ENCODE results near the gene CDC42EP4.
A peak's percentile ranks its signal among the peaks of the same experiment; 100 is the strongest.

CDC42EP4 gene

DNA sequence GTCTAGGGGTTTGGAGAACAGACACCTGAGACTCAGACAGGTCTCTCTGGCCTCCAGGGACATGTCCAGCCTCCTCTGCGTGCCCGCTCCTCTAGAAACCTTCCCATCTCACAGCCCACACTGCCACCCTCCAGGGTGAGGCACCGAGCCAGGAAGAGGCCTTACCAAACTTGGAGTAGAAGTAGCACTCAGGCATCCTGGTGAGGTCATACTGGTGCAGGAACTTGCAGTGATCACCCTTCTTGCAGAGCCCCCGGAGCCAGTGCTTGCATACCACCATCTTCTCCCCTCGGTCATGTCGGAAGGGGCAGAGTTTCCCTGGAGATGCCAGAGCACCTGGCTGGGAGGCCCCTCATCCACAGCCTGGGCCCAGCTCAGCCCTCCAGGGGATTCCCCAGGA is 54.3 kb downstream of the CDC42EP4 start:
- Histone ChIP-seq H3K9me3 (ENCODE audit: insufficient read depth, low read depth, low read length) (no peaks in the 10 kb centered on the region), H3K4me2 (ENCODE audit: low read depth, low read length, poor library complexity, severe bottlenecking) (no peak overlapping the region), H3K9ac (ENCODE audit: low read depth, low read length, poor library complexity, severe bottlenecking) (no peak overlapping the region), H3K79me2 (ENCODE audit: insufficient read depth, low read length) (no peaks in the 10 kb centered on the region), H2AFZ (ENCODE audit: low read length) (no peak overlapping the region), H3K27me3 (ENCODE audit: insufficient read depth, low read length, poor library complexity, severe bottlenecking) (no peaks in the 10 kb centered on the region), H3K4me1 (ENCODE audit: insufficient read depth, low read length, poor library complexity, severe bottlenecking) (no peaks in the 10 kb centered on the region), H3F3A (ENCODE audit: low read depth) (no peaks in the 10 kb centered on the region), H4K20me1 (ENCODE audit: insufficient read depth, low read length, poor library complexity, severe bottlenecking) (no peaks in the 10 kb centered on the region), H3K4me3 (ENCODE audit: low read length, poor library complexity, severe bottlenecking) (no peak overlapping the region), H3K9me2 (replicated peaks; ENCODE audit: low read depth, low read length) (no peaks in the 10 kb centered on the region), H3K36me3 (ENCODE audit: insufficient read depth, low read length) (no peaks in the 10 kb centered on the region)
- TF ChIP-seq, protein P1, sequence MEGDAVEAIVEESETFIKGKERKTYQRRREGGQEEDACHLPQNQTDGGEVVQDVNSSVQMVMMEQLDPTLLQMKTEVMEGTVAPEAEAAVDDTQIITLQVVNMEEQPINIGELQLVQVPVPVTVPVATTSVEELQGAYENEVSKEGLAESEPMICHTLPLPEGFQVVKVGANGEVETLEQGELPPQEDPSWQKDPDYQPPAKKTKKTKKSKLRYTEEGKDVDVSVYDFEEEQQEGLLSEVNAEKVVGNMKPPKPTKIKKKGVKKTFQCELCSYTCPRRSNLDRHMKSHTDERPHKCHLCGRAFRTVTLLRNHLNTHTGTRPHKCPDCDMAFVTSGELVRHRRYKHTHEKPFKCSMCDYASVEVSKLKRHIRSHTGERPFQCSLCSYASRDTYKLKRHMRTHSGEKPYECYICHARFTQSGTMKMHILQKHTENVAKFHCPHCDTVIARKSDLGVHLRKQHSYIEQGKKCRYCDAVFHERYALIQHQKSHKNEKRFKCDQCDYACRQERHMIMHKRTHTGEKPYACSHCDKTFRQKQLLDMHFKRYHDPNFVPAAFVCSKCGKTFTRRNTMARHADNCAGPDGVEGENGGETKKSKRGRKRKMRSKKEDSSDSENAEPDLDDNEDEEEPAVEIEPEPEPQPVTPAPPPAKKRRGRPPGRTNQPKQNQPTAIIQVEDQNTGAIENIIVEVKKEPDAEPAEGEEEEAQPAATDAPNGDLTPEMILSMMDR (conservative IDR thresholded peaks at IDR 0.05; ENCODE audit: low read length): no peak
- no peak for TF ChIP-seq EZH2phosphoT487 (IDR thresholded peaks at IDR 0.05; ENCODE audit: borderline replicate concordance)

DNA sequence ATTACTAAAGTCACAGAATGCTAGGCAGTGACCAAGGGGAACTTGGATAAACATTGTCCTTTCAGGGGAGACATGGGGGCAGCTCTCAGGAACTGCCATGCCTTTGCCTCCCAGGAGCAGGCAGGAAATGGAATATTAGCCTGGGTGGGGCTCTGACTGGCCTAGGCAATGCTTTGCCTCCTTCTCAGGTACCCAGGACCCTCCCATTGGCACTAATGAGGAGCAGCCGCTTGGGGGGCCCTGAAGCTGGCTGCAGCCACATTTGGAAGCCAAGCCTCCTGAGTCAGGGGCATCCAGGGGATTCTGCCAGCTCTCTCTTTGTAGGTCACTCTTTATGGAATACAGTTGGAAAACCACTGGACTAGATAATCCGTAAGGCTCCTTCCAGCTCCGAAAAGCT is 55.6 kb downstream of the CDC42EP4 start:
- Histone ChIP-seq H3K4me3 (ENCODE audit: low read length, poor library complexity, severe bottlenecking) (no peak overlapping the region), H3K9me3 (ENCODE audit: insufficient read depth, low read depth, low read length) (no peaks in the 10 kb centered on the region), H4K20me1 (ENCODE audit: insufficient read depth, low read length, poor library complexity, severe bottlenecking) (no peaks in the 10 kb centered on the region), H3K9ac (ENCODE audit: low read depth, low read length, poor library complexity, severe bottlenecking) (no peak overlapping the region), H3K36me3 (ENCODE audit: insufficient read depth, low read length) (no peaks in the 10 kb centered on the region), H3K27me3 (ENCODE audit: insufficient read depth, low read length, poor library complexity, severe bottlenecking) (no peaks in the 10 kb centered on the region), H3K79me2 (ENCODE audit: insufficient read depth, low read length) (no peaks in the 10 kb centered on the region), H3K4me1 (ENCODE audit: insufficient read depth, low read length, poor library complexity, severe bottlenecking) (no peaks in the 10 kb centered on the region), H3K4me2 (ENCODE audit: low read depth, low read length, poor library complexity, severe bottlenecking) (no peak overlapping the region), H3K9me2 (replicated peaks; ENCODE audit: low read depth, low read length) (no peaks in the 10 kb centered on the region), H3F3A (ENCODE audit: low read depth) (no peaks in the 10 kb centered on the region), H2AFZ (ENCODE audit: low read length) (no peak overlapping the region)
- TF ChIP-seq, protein P1 (conservative IDR thresholded peaks at IDR 0.05; ENCODE audit: low read length): no peak
- TF ChIP-seq EZH2phosphoT487 (IDR thresholded peaks at IDR 0.05; ENCODE audit: borderline replicate concordance): no peak

DNA sequence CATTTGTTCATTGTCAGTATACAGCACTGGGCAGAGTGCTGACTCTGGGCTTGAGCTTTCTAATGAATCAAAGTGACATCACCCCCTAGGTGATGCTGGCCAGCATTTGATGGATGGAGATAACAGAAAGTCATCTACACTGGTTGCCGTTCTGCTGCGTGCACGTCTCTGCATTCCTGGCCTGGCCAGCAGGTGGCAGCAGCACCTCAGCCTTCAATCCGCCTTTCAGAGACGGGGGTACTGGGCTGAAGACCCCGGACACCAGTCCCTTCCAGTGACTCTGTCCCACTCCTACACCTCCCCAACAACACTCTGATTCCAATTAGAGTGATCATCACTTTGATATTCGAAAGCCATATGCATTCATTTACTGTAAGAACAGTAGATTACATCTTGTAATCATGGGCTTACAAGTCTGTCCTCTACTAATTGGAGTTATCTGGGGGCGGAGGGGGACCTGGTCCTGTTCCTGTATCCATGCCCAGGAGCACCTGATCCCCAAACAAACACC is 56.1 kb downstream of the CDC42EP4 start:
- TF ChIP-seq, protein P1 (conservative IDR thresholded peaks at IDR 0.05; ENCODE audit: low read length): peak; percentile 99
- no peak for TF ChIP-seq EZH2phosphoT487 (IDR thresholded peaks at IDR 0.05; ENCODE audit: borderline replicate concordance)
- no peaks in the 10 kb centered on the region for H3K79me2 ChIP-seq (ENCODE audit: insufficient read depth, low read length)
- H3K4me2 ChIP-seq (ENCODE audit: low read depth, low read length, poor library complexity, severe bottlenecking): no peak overlapping the region
- no peaks in the 10 kb centered on the region for H3K9me3 ChIP-seq (ENCODE audit: insufficient read depth, low read depth, low read length)
- no peak overlapping the region for H2AFZ ChIP-seq (ENCODE audit: low read length)
- no peaks in the 10 kb centered on the region for H3K9me2 ChIP-seq (replicated peaks; ENCODE audit: low read depth, low read length)
- no peak overlapping the region for H3K4me3 ChIP-seq (ENCODE audit: low read length, poor library complexity, severe bottlenecking)
- H3F3A ChIP-seq (ENCODE audit: low read depth): no peaks in the 10 kb centered on the region
- H3K9ac ChIP-seq (ENCODE audit: low read depth, low read length, poor library complexity, severe bottlenecking): no peak overlapping the region
- no peaks in the 10 kb centered on the region for H3K36me3 ChIP-seq (ENCODE audit: insufficient read depth, low read length)
- no peaks in the 10 kb centered on the region for H3K27me3 ChIP-seq (ENCODE audit: insufficient read depth, low read length, poor library complexity, severe bottlenecking)
- no peaks in the 10 kb centered on the region for H4K20me1 ChIP-seq (ENCODE audit: insufficient read depth, low read length, poor library complexity, severe bottlenecking)
- no peaks in the 10 kb centered on the region for H3K4me1 ChIP-seq (ENCODE audit: insufficient read depth, low read length, poor library complexity, severe bottlenecking)

Data from Loucy (cell line).